ENCODE results near the gene KRTAP29-1. TPM values are rescaled to one million over a fixed set of nuclear protein-coding genes. Genes with fewer than 3 reads are reported as not detected.

Gene KRTAP29-1
- total RNA-seq, 1 experiment from 2014 or later = not detected

- no peaks in the 10 kb centered on the region for H3K79me2 ChIP-seq (ENCODE audit: low read depth)
- peaks cover 12% of the 10 kb centered on the region for H3K4me1 ChIP-seq (replicated peaks; ENCODE audit: insufficient read depth)
- CTCF ChIA-PET = no interaction called here
- H3K27me3 ChIP-seq (ENCODE audit: insufficient read depth, low read depth) = no peaks in the 10 kb centered on the region
- H3K9me3 ChIP-seq (ENCODE audit: insufficient read depth, low read depth) = no peaks in the 10 kb centered on the region
- H3K36me3 ChIP-seq (ENCODE audit: low read depth) = no peaks in the 10 kb centered on the region
- H4K20me1 ChIP-seq (ENCODE audit: insufficient read depth) = no peaks in the 10 kb centered on the region
- no peak overlapping the region for H2AFZ ChIP-seq
- BruUV-seq (replicated peaks) = no TSS peak
- TF ChIP-seq EZH2 (IDR thresholded peaks at IDR 0.05; ENCODE audit: low read depth) (no peak), CTCF (conservative IDR thresholded peaks at IDR 0.05) (no peak)
- POLR2A ChIA-PET (ENCODE audit: unreplicated experiment) = no interaction called here
- no peak overlapping the region for H3K4me2 ChIP-seq
- DNase-seq = no peak
- no peaks in the 10 kb centered on the region for H3K9me2 ChIP-seq (ENCODE audit: insufficient read depth)
- H3K4me3 ChIP-seq = no peak overlapping the region
- no peak overlapping the region for H3K27ac ChIP-seq
- intact Hi-C loops (cut with micrococcal nuclease; ENCODE audit: unreplicated experiment) = no loop called here
- H3F3A ChIP-seq (ENCODE audit: insufficient read depth, low read depth) = no peaks in the 10 kb centered on the region
Measured at GRCh38 chr17:41264599-41264998, 38.1 kb downstream of the KRTAP29-1 start.

- TF ChIP-seq EZH2 (IDR thresholded peaks at IDR 0.05; ENCODE audit: low read depth) (no peak), CTCF (conservative IDR thresholded peaks at IDR 0.05) (no peak)
- BruUV-seq (replicated peaks) = no TSS peak
- intact Hi-C loops (cut with micrococcal nuclease; ENCODE audit: unreplicated experiment) = no loop called here
- H4K20me1 ChIP-seq (ENCODE audit: insufficient read depth) = no peaks in the 10 kb centered on the region
- H3K4me1 ChIP-seq (replicated peaks; ENCODE audit: insufficient read depth) = peaks cover 11% of the 10 kb centered on the region
- H3K36me3 ChIP-seq (ENCODE audit: low read depth) = no peaks in the 10 kb centered on the region
- no peaks in the 10 kb centered on the region for H3K9me2 ChIP-seq (ENCODE audit: insufficient read depth)
- no peak overlapping the region for H3K27ac ChIP-seq
- no peak overlapping the region for H3K4me2 ChIP-seq
- no peaks in the 10 kb centered on the region for H3K9me3 ChIP-seq (ENCODE audit: insufficient read depth, low read depth)
- ChIA-PET CTCF (interaction anchor here (0.6 kb wide), 1 partner anchor 65 kb away, joined by 3 read pairs; no protein-coding TSS in a partner anchor), POLR2A (ENCODE audit: unreplicated experiment) (interaction anchor here (0.5 kb wide), 1 partner anchor 295 kb away, joined by 4 read pairs; no protein-coding TSS in a partner anchor)
- H3K79me2 ChIP-seq (ENCODE audit: low read depth) = no peaks in the 10 kb centered on the region
- H3F3A ChIP-seq (ENCODE audit: insufficient read depth, low read depth) = no peaks in the 10 kb centered on the region
- H3K4me3 ChIP-seq = no peak overlapping the region
- no peaks in the 10 kb centered on the region for H3K27me3 ChIP-seq (ENCODE audit: insufficient read depth, low read depth)
- no peak for DNase-seq
- no peak overlapping the region for H2AFZ ChIP-seq
Measured at GRCh38 chr17:41263212-41263611, 39.4 kb downstream of the KRTAP29-1 start.

GRCh38 chr17:41258406-41258805 lies 44.2 kb downstream of the KRTAP29-1 start:
- BruUV-seq (replicated peaks) = no TSS peak
- H3K4me3 ChIP-seq = no peak overlapping the region
- no peaks in the 10 kb centered on the region for H3F3A ChIP-seq (ENCODE audit: insufficient read depth, low read depth)
- no peak for DNase-seq
- H3K36me3 ChIP-seq (ENCODE audit: low read depth) = no peaks in the 10 kb centered on the region
- H3K27me3 ChIP-seq (ENCODE audit: insufficient read depth, low read depth) = no peaks in the 10 kb centered on the region
- H3K4me2 ChIP-seq = no peak overlapping the region
- no peaks in the 10 kb centered on the region for H3K9me3 ChIP-seq (ENCODE audit: insufficient read depth, low read depth)
- H3K9me2 ChIP-seq (ENCODE audit: insufficient read depth) = no peaks in the 10 kb centered on the region
- ChIA-PET CTCF (no interaction called here), POLR2A (ENCODE audit: unreplicated experiment) (no interaction called here)
- intact Hi-C loops (cut with micrococcal nuclease; ENCODE audit: unreplicated experiment) = no loop called here
- no peaks in the 10 kb centered on the region for H3K4me1 ChIP-seq (replicated peaks; ENCODE audit: insufficient read depth)
- H3K27ac ChIP-seq = no peak overlapping the region
- TF ChIP-seq EZH2 (IDR thresholded peaks at IDR 0.05; ENCODE audit: low read depth) = no peak
- no peak for TF ChIP-seq CTCF (conservative IDR thresholded peaks at IDR 0.05)
- no peak overlapping the region for H2AFZ ChIP-seq
- H3K79me2 ChIP-seq (ENCODE audit: low read depth) = no peaks in the 10 kb centered on the region
- H4K20me1 ChIP-seq (ENCODE audit: insufficient read depth) = no peaks in the 10 kb centered on the region

All from PC-9 (cell line).